Loucy (cell line): ENCODE measurements around the gene NKAIN2.

Source experiments
- H2AFZ ChIP-seq: fragments of 200-600 bp; sonication (generic); 2 replicates; pipeline ENCODE4 v1.6.0; 2016; ENCODE audit warnings: antibody characterized with exemption, mild to moderate bottlenecking, low read length, moderate library complexity
- H3F3A ChIP-seq: fragments of 200-600 bp; 2 replicates; pipeline ENCODE4 v1.6.0; 2016; ENCODE audit warnings: antibody characterized with exemption, low read depth, mild to moderate bottlenecking
- H3K27me3 ChIP-seq: fragments of 200-600 bp; sonication (generic); 2 replicates; pipeline ENCODE4 v1.6.1; 2014; ENCODE audit warnings: low read length, mild to moderate bottlenecking; ENCODE audit not compliant: insufficient read depth, poor library complexity, severe bottlenecking
- H3K36me3 ChIP-seq: fragments of 200-600 bp; sonication (generic); 2 replicates; pipeline ENCODE4 v1.6.1; 2016; ENCODE audit warnings: low read length; ENCODE audit not compliant: insufficient read depth
- H3K4me1 ChIP-seq: fragments of 200-600 bp; sonication (generic); 2 replicates; pipeline ENCODE4 v1.5.1; 2014; ENCODE audit warnings: low read length, mild to moderate bottlenecking; ENCODE audit not compliant: insufficient read depth, poor library complexity, severe bottlenecking
- H3K4me2 ChIP-seq: fragments of 200-600 bp; sonication (generic); 2 replicates; pipeline ENCODE4 v1.6.0; 2014; ENCODE audit warnings: antibody characterized with exemption, low read length, low read depth, mild to moderate bottlenecking; ENCODE audit not compliant: poor library complexity, severe bottlenecking
- H3K4me3 ChIP-seq: fragments of 200-600 bp; sonication (generic); 2 replicates; pipeline ENCODE4 v1.5.1; 2014; ENCODE audit warnings: low read length, mild to moderate bottlenecking, mixed read lengths; ENCODE audit not compliant: poor library complexity, severe bottlenecking
- H3K79me2 ChIP-seq: fragments of 200-600 bp; sonication (generic); 2 replicates; pipeline ENCODE4 v1.6.1; 2014; ENCODE audit warnings: low read length; ENCODE audit not compliant: insufficient read depth
- H3K9ac ChIP-seq: fragments of 200-600 bp; sonication (generic); 2 replicates; pipeline ENCODE4 v1.6.0; 2014; ENCODE audit warnings: mild to moderate bottlenecking, low read depth, low read length, moderate library complexity; ENCODE audit not compliant: poor library complexity, severe bottlenecking
- H3K9me2 ChIP-seq: fragments of 200-600 bp; sonication (generic); replicated peaks from 2 replicates; pipeline ENCODE4 v1.6.1; 2016; ENCODE audit warnings: low read depth, low read length, mixed read lengths
- H3K9me3 ChIP-seq: fragments of 200-600 bp; sonication (generic); 2 replicates; pipeline ENCODE4 v1.6.1; 2014; ENCODE audit warnings: mild to moderate bottlenecking, antibody characterized with exemption, low read length, low read depth; ENCODE audit not compliant: insufficient read depth
- H4K20me1 ChIP-seq: fragments of 200-600 bp; sonication (generic); 2 replicates; pipeline ENCODE4 v1.6.0; 2014; ENCODE audit warnings: antibody characterized with exemption, low read length, mild to moderate bottlenecking; ENCODE audit not compliant: insufficient read depth, poor library complexity, severe bottlenecking
- EZH2phosphoT487 ChIP-seq: fragments of 200-600 bp; IDR thresholded peaks from 2 replicates; pipeline ENCODE4 v1.6.1; 2018; ENCODE audit warnings: antibody characterized with exemption, mild to moderate bottlenecking, moderate library complexity, borderline replicate concordance
- TF ChIP-seq, protein P1 (sequence below): fragments of 200-600 bp; sonication (generic); conservative IDR thresholded peaks from 2 replicates; pipeline ENCODE4 v1.5.1; 2014; ENCODE audit warnings: mild to moderate bottlenecking, antibody characterized with exemption, low read length

The NKAIN2 gene

DNA sequence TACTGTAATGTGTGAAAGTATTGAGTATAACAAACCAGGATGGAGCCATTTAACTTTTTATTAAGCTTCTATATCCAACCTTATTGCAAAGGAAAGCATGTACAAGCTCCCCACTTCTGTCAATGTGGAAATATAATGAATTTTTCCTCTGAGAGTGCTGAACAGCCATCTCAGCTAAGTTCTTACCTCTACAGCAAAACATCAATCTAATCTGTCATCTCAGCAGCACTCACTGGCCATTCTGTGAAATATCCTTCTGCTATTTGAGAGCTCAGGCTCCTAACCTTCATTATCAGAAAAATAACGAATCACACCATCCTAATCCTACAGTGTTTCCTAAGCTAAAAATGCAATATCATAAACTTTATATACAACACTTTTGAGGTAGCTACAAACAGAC is 964.6 kb downstream of the NKAIN2 start:
- Histone ChIP-seq H3K36me3 (no peaks in the 10 kb centered on the region), H3K79me2 (no peaks in the 10 kb centered on the region), H2AFZ (no peak overlapping the region), H3K4me1 (no peaks in the 10 kb centered on the region), H3F3A (no peaks in the 10 kb centered on the region), H3K9ac (no peak overlapping the region), H3K9me2 (no peaks in the 10 kb centered on the region), H3K4me3 (no peak overlapping the region), H4K20me1 (no peaks in the 10 kb centered on the region), H3K27me3 (no peaks in the 10 kb centered on the region), H3K4me2 (no peak overlapping the region), H3K9me3 (no peaks in the 10 kb centered on the region)
- TF ChIP-seq EZH2phosphoT487 = no peak
- TF ChIP-seq, protein P1, sequence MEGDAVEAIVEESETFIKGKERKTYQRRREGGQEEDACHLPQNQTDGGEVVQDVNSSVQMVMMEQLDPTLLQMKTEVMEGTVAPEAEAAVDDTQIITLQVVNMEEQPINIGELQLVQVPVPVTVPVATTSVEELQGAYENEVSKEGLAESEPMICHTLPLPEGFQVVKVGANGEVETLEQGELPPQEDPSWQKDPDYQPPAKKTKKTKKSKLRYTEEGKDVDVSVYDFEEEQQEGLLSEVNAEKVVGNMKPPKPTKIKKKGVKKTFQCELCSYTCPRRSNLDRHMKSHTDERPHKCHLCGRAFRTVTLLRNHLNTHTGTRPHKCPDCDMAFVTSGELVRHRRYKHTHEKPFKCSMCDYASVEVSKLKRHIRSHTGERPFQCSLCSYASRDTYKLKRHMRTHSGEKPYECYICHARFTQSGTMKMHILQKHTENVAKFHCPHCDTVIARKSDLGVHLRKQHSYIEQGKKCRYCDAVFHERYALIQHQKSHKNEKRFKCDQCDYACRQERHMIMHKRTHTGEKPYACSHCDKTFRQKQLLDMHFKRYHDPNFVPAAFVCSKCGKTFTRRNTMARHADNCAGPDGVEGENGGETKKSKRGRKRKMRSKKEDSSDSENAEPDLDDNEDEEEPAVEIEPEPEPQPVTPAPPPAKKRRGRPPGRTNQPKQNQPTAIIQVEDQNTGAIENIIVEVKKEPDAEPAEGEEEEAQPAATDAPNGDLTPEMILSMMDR = no peak

DNA sequence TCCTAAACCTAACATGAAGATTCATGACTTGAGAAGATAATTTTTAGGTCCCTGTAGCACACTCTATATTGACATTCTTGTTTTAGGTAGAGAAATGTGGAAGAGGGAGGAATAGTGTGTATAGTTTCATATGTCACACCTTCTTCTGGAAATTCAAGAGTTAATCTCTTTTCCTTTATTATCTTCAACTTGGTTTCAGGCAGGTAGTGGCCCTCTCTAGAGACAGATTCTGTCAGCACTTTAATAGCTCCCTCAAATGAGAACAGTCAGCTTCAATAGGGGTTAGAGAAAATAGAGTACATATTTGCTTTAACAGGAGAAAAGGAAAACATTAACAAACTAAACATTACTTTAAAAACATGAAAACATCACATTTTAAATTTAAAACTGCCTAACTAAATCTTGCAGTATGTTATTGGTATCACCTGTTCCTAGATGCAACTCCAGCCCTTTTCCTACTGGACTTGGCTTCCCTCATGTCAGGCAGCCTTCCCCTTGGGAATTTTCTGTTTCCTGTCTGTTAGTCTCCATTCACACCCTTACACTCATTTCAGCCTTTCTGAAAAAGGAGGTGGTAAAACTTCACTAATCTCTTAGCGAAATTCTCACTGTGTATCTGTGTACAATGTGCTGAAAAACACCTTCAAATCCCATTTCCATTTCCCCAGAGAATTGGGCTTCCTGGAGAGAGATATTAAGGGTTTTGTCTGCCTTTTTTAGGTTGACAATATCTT is 966.3 kb downstream of the NKAIN2 start:
- H3K9me2 ChIP-seq = no peaks in the 10 kb centered on the region
- H3K4me1 ChIP-seq = no peaks in the 10 kb centered on the region
- H3K27me3 ChIP-seq = no peaks in the 10 kb centered on the region
- TF ChIP-seq EZH2phosphoT487 = no peak
- TF ChIP-seq, protein P1 = no peak
- no peaks in the 10 kb centered on the region for H3F3A ChIP-seq
- H3K4me2 ChIP-seq = no peak overlapping the region
- no peak overlapping the region for H3K4me3 ChIP-seq
- H4K20me1 ChIP-seq = no peaks in the 10 kb centered on the region
- H2AFZ ChIP-seq = no peak overlapping the region
- no peaks in the 10 kb centered on the region for H3K9me3 ChIP-seq
- H3K9ac ChIP-seq = no peak overlapping the region
- no peaks in the 10 kb centered on the region for H3K36me3 ChIP-seq
- H3K79me2 ChIP-seq = no peaks in the 10 kb centered on the region

DNA sequence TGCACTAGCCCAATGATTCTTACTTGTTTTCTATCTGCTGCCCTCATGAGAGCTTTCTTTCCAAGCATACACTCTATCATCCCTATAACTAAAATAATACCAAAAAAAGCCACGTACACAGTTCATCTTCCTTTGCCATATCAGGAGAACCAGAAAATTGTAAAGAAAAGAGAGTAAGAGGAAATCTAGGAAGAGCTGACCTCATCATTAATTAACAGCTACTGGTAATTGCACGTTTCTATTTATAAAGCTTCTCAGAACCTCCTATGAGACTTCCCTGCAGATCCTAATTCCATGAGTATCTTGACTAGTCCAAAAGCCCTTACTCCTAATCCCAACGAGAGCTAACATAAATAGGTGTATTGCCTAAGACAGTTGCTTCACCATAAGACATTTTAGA is 967.1 kb downstream of the NKAIN2 start:
- Histone ChIP-seq H3K79me2 (no peaks in the 10 kb centered on the region), H3K9me2 (no peaks in the 10 kb centered on the region)
- TF ChIP-seq, protein P1 = no peak
- no peak for TF ChIP-seq EZH2phosphoT487

More for the DNA sequence above, 967.1 kb downstream of the NKAIN2 start:
- H3K4me3 ChIP-seq = no peak overlapping the region
- no peaks in the 10 kb centered on the region for H3K4me1 ChIP-seq
- no peak overlapping the region for H3K9ac ChIP-seq
- H3K36me3 ChIP-seq = no peaks in the 10 kb centered on the region
- no peaks in the 10 kb centered on the region for H3K9me3 ChIP-seq
- no peak overlapping the region for H2AFZ ChIP-seq
- no peaks in the 10 kb centered on the region for H4K20me1 ChIP-seq
- no peaks in the 10 kb centered on the region for H3K27me3 ChIP-seq
- H3F3A ChIP-seq = no peaks in the 10 kb centered on the region
- no peak overlapping the region for H3K4me2 ChIP-seq
